H1 (cell line): Measurements from ENCODE around the gene CELA2A. TPM values are rescaled to one million over a fixed set of nuclear protein-coding genes. Genes with fewer than 3 reads are reported as not detected.
"Not testable (repeated sequence)": the region's sequence is repeated elsewhere in the genome, so short reads cannot be mapped to it uniquely, and the experiment has no call there.

ENCODE experiments used
- CTCF ChIA-PET: fragments of 300-600 bp; sonication (Branson Sonifier 250); formaldehyde crosslinking; loops from one replicate; lab custom pipeline; 2021; ENCODE audit not compliant: partially characterized antibody; lab: Charles Lee
- POLR2A ChIA-PET: fragments of 300-600 bp; sonication (Branson Sonifier 250); formaldehyde crosslinking; loops from one replicate; lab custom pipeline; 2021; ENCODE audit warnings: inconsistent platforms; ENCODE audit not compliant: partially characterized antibody; lab: Charles Lee
- DNase-seq, 2 experiments: peaks; one replicate each; pipeline versions ENCODE4 v3.0.0 to v3.0.0-alpha.2; 2010 to 2022; ENCODE audit warnings: low spot score in 2 of 2, low read depth in 1 of 2, mixed read lengths in 1 of 2
- FAIRE-seq: peaks from 2 replicates; lab custom pipeline; 2011; peaks lifted over from hg19 to GRCh38; lab: Jason Lieb, UNC
- H2AFZ ChIP-seq: 2 replicates; pipeline ENCODE4 v1.8.1; 2012; ENCODE audit warnings: low read length, inconsistent platforms
- H2AK5ac ChIP-seq: 2 replicates; pipeline ENCODE4 v1.6.1; 2013; ENCODE audit warnings: low read depth, low read length
- H2BK120ac ChIP-seq: replicated peaks from 2 replicates; pipeline ENCODE3; 2013; ENCODE audit warnings: low read depth, low read length, inconsistent platforms
- H2BK12ac ChIP-seq: 2 replicates; pipeline ENCODE4 v1.6.1; 2013; ENCODE audit warnings: low read depth, low read length
- H2BK15ac ChIP-seq: 2 replicates; pipeline ENCODE4 v1.6.1; 2013; ENCODE audit warnings: low read length
- H2BK20ac ChIP-seq: 2 replicates; pipeline ENCODE4 v1.6.1; 2013; ENCODE audit warnings: low read length
- H2BK5ac ChIP-seq: 2 replicates; pipeline ENCODE4 v1.6.1; 2013; ENCODE audit warnings: low read depth, low read length
- H3K14ac ChIP-seq: 2 replicates; pipeline ENCODE4 v1.6.1; 2013; ENCODE audit warnings: inconsistent platforms; ENCODE audit not compliant: insufficient read length
- H3K18ac ChIP-seq: 2 replicates; pipeline ENCODE4 v1.6.1; 2013; ENCODE audit warnings: low read length; ENCODE audit errors: extremely low read depth
- H3K23ac ChIP-seq: 2 replicates; pipeline ENCODE4 v1.6.1; 2013; ENCODE audit warnings: inconsistent platforms; ENCODE audit not compliant: insufficient read length
- H3K23me2 ChIP-seq: 2 replicates; pipeline ENCODE4 v1.6.1; 2013; ENCODE audit warnings: low read depth, low read length
- H3K27ac ChIP-seq: 2 replicates; pipeline ENCODE4 v1.6.1; 2011; ENCODE audit warnings: low read depth, low read length, inconsistent platforms
- H3K27me3 ChIP-seq, 4 experiments: replicated peaks in 1 of 4; 1 replicate in 1 of 4; 2 replicates in 3 of 4; pipeline versions ENCODE4 v1.6.1 to v1.8.1; 2011 to 2013; ENCODE audit warnings: low read length in 3 of 4, mild to moderate bottlenecking in 3 of 4, inconsistent platforms in 2 of 4, mixed read lengths in 2 of 4, moderate library complexity in 1 of 4; ENCODE audit not compliant: control insufficient read depth in 3 of 4, insufficient read depth in 3 of 4; ENCODE audit errors: extremely low read depth in 1 of 4
- H3K36me3 ChIP-seq, 4 experiments: 2 replicates each; pipeline versions ENCODE4 v1.6.1 to v1.8.1; 2011 to 2013; ENCODE audit warnings: mild to moderate bottlenecking in 4 of 4, low read length in 3 of 4, moderate library complexity in 2 of 4, control low read depth in 1 of 4, inconsistent platforms in 1 of 4; ENCODE audit not compliant: insufficient read depth in 4 of 4, control insufficient read depth in 2 of 4
- H3K4ac ChIP-seq: replicated peaks from 2 replicates; pipeline ENCODE3; 2013; ENCODE audit warnings: low read length, low read depth, mixed read lengths, inconsistent platforms; ENCODE audit not compliant: insufficient read length
- H3K4me1 ChIP-seq, 4 experiments: replicated peaks in 1 of 4; 1 replicate in 1 of 4; 2 replicates in 3 of 4; pipeline versions ENCODE4 v1.6.1 to v1.8.1; 2011 to 2013; ENCODE audit warnings: low read length in 3 of 4, inconsistent platforms in 2 of 4, mixed read lengths in 1 of 4; ENCODE audit not compliant: insufficient read depth in 4 of 4, control insufficient read depth in 3 of 4
- H3K4me2 ChIP-seq, 2 experiments: 2 replicates each; pipeline versions ENCODE4 v1.6.1 to v1.8.1; 2011 to 2013; ENCODE audit warnings: low read depth in 2 of 2, low read length in 2 of 2, control low read depth in 1 of 2, inconsistent platforms in 1 of 2, mild to moderate bottlenecking in 1 of 2; ENCODE audit not compliant: insufficient read depth in 1 of 2
- H3K4me3 ChIP-seq, 4 experiments: fragments of 200-600, 300-600 bp in 1 of 4; sonication (generic), shearing (Covaris generic), sonication (Bioruptor Twin) in 1 of 4; 2 replicates each; pipeline versions ENCODE4 v1.5.1 to v1.8.1; 2011 to 2016; ENCODE audit warnings: low read length in 4 of 4, low read depth in 3 of 4, control low read depth in 2 of 4, inconsistent platforms in 2 of 4, mild to moderate bottlenecking in 2 of 4, mixed read lengths in 1 of 4, moderate library complexity in 1 of 4; ENCODE audit not compliant: insufficient read depth in 2 of 4; ENCODE audit errors: extremely low read depth in 1 of 4
- H3K56ac ChIP-seq: replicated peaks from 2 replicates; pipeline ENCODE3; 2013; ENCODE audit warnings: low read depth, mild to moderate bottlenecking, mixed read lengths, low read length, inconsistent platforms; ENCODE audit not compliant: insufficient read length
- H3K79me1 ChIP-seq: 2 replicates; pipeline ENCODE4 v1.6.1; 2013; ENCODE audit warnings: low read depth, low read length, control low read depth
- H3K79me2 ChIP-seq, 2 experiments: 2 replicates each; pipeline versions ENCODE4 v1.6.1 to v1.8.1; 2012 to 2013; ENCODE audit warnings: low read length in 2 of 2, mild to moderate bottlenecking in 2 of 2, inconsistent platforms in 1 of 2; ENCODE audit not compliant: insufficient read depth in 2 of 2, control insufficient read depth in 1 of 2
- H3K9ac ChIP-seq, 4 experiments: replicated peaks in 1 of 4; 1 replicate in 1 of 4; 2 replicates in 3 of 4; pipeline versions ENCODE4 v1.6.1 to v1.8.1; 2011 to 2013; ENCODE audit warnings: low read depth in 3 of 4, low read length in 3 of 4, control low read depth in 2 of 4, mild to moderate bottlenecking in 2 of 4, moderate library complexity in 2 of 4, inconsistent platforms in 1 of 4; ENCODE audit errors: extremely low read depth in 1 of 4
- H3K9me3 ChIP-seq, 2 experiments: 2 replicates each; pipeline versions ENCODE4 v1.6.1 to v1.8.1; 2012 to 2013; ENCODE audit warnings: mild to moderate bottlenecking in 2 of 2, moderate library complexity in 2 of 2, control low read depth in 1 of 2, inconsistent platforms in 1 of 2, low read depth in 1 of 2, low read length in 1 of 2, mixed read lengths in 1 of 2; ENCODE audit not compliant: insufficient read depth in 2 of 2
- H4K20me1 ChIP-seq, 2 experiments: replicated peaks in 1 of 2; 2 replicates each; pipeline versions ENCODE3 to v1.8.1; 2011 to 2013; ENCODE audit warnings: inconsistent platforms in 2 of 2, low read length in 2 of 2, mild to moderate bottlenecking in 1 of 2; ENCODE audit not compliant: insufficient read depth in 2 of 2, control insufficient read depth in 1 of 2
- H4K5ac ChIP-seq: 2 replicates; pipeline ENCODE4 v1.6.1; 2013; ENCODE audit warnings: low read length, low read depth, mixed read lengths, inconsistent platforms; ENCODE audit not compliant: insufficient read length
- H4K8ac ChIP-seq: 2 replicates; pipeline ENCODE4 v1.8.0; 2013; ENCODE audit warnings: mild to moderate bottlenecking, moderate library complexity, low read length, inconsistent platforms; ENCODE audit not compliant: insufficient read depth; ENCODE audit errors: extremely low read depth
- H4K91ac ChIP-seq: replicated peaks from 2 replicates; pipeline ENCODE3; 2013; ENCODE audit warnings: low read length, mixed read lengths, inconsistent platforms; ENCODE audit not compliant: insufficient read length
- EP300 ChIP-seq, 2 experiments: IDR thresholded peaks; 1 replicate in 1 of 2; 2 replicates in 1 of 2; pipeline ENCODE4 v1.6.1; 2011 to 2012; ENCODE audit warnings: low read depth in 2 of 2, low read length in 2 of 2, mild to moderate bottlenecking in 2 of 2, borderline replicate concordance in 1 of 2, inconsistent platforms in 1 of 2, moderate library complexity in 1 of 2
- WGBS, 2 experiments: shearing (Covaris generic) in 1 of 2; methylation state at CpG; one replicate each; pipeline versions ENCODE4 v1.1.6 to v1.1.7; 2013 to 2015; ENCODE audit warnings: low lambda C conversion rate in 2 of 2, mixed read lengths in 2 of 2, inconsistent platforms in 1 of 2, low coverage in 1 of 2, missing lambda C conversion rate in 1 of 2; ENCODE audit not compliant: insufficient replicate concordance in 2 of 2, insufficient coverage in 1 of 2, insufficient read length in 1 of 2; ENCODE audit errors: extremely low coverage in 1 of 2, missing lambda C conversion rate in 1 of 2; 5-methylcytosine and 5-hydroxymethylcytosine counted together
- polyA plus RNA-seq, 7 experiments: library from polyadenylated mRNA; depleted of rRNA in 3 of 7; stranded (reverse) in 5 of 7; unstranded in 2 of 7; fragments of >200 nt in 5 of 7; fragments of 200-250 nt in 2 of 7; gene quantifications; 1 replicate in 5 of 7; 2 replicates in 1 of 7; 4 replicates in 1 of 7; pipeline versions ENCODE4 v1.2.1 to v1.2.3, GENCODE V29; 2011 to 2013; ENCODE audit warnings: missing spikeins in 2 of 7, mixed read lengths in 2 of 7
- total RNA-seq: library from RNA; stranded (reverse); fragmentation: NEBNext Ultra II Directional; extraction: Animal tissue kit (Norgen Biotek cat#: 25700); gene quantifications from 2 replicates; pipeline ENCODE4 v1.2.1, GENCODE V29; 2021

CELA2A gene
- total and polyA plus RNA-seq, 2 of the 8 experiments (the other 6 are each of a cell fraction or from before 2014, with no cell fraction given), result not detected

DNA sequence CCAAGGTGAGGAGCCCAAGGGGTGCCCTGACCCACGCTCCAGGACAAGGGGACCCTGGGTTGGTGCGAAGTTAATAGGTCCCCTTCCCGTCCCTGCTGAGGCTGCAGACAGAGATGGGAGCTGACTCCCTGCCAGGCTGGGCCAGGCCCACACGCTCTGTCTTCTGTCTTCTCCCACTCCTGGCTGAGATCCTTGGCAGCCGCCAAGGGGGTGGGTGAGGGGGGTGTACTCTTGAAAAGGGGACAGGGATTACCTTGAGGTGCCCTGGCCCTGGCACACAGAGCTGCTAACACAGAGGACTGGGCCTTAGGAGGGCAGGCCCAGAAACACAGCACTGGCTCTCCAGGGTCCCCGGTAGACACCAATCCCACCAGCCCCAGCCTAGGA is 29.3 kb upstream of the CELA2A start (continued):
- no peak for TF ChIP-seq EP300 (IDR thresholded peaks at IDR 0.05; ENCODE audit: borderline replicate concordance in 1 of 2, low read depth in 2 of 2, low read length in 2 of 2)

DNA sequence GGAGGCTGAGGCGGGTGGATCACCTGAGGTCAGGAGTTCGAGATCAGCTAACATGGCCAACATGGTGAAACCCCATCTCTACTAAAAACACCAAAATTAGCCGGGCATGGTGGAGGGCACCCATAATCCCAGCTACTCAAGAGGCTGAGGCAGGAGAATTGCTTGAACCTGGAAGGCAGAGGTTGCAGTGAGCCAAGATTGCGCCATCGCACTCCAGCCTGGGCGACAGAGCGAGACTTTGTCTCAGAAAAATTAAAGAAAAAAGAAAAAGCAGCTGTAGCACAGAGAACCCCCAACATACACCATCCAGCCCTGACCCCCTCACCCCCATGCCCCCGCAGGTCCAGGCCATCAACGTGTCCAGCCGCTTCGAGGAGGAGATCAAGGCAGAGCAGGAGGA is 28.3 kb upstream of the CELA2A start:
- not testable (repeated sequence) for H4K8ac ChIP-seq, H2AFZ ChIP-seq, H4K20me1 ChIP-seq, H2BK120ac ChIP-seq, H3K27ac ChIP-seq, H3K18ac ChIP-seq, H3K4me1 ChIP-seq, H3K4ac ChIP-seq, H4K91ac ChIP-seq, H3K36me3 ChIP-seq, H3K23me2 ChIP-seq, H3K27me3 ChIP-seq, H2AK5ac ChIP-seq, DNase-seq, H3K79me1 ChIP-seq, H3K23ac ChIP-seq, H2BK5ac ChIP-seq, H3K4me3 ChIP-seq, H3K14ac ChIP-seq, H2BK20ac ChIP-seq, H4K5ac ChIP-seq, H3K9ac ChIP-seq, H3K79me2 ChIP-seq, H3K4me2 ChIP-seq, H2BK15ac ChIP-seq, H2BK12ac ChIP-seq, H3K9me3 ChIP-seq, FAIRE-seq, H3K56ac ChIP-seq
- WGBS, 2 experiments, result 95% methylated on average over 10 of the region's 11 CpGs; no CpG with 5 or more reads in 1 of the 2 experiments
- CTCF ChIA-PET, result interaction anchor here (1.1 to 16.9 kb wide), 6 partner anchors 46 to 122 kb away, joined by 3 to 170 read pairs (median 4); no protein-coding TSS in a partner anchor
- POLR2A ChIA-PET, result interaction anchor here (1.3 kb wide), 1 partner anchor 35 kb away, joined by 4 read pairs; no protein-coding TSS in a partner anchor
